Activated CD4-positive, alpha-beta T cell treated with anti-CD3 and anti-CD28 coated beads, Interleukin-2, Interleukin-4, amounts not matched to agents 100 ng/mL and 50 ng/mL, durations not matched to agents 16 hours and 8 hours (primary cell): ENCODE results near the gene COX4I1.

Experiments used
- DNase-seq: peaks from one replicate; pipeline ENCODE4 v3.0.0-alpha.2; 2020; ENCODE audit warnings: low spot score

COX4I1 gene

DNA sequence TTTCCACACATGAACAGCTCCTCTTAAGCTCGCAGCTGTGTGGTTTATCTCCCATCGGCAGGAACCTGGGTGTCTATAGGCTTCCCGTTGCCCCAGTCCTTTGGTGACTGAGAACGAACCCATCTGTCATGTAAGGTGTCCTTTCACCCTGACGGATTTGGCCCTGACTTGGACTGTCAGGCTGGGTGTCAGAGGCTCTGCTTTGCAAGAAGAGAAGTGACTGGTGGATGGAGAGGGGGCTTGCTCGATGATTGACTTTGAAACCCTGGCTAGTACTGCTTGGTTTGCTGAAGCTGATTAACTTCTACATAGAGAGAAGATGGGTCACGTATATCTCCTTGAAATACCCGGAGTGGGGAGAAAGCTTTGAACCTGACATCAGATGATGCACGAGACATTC lies 42.9 kb downstream of the COX4I1 start:
- no peak for DNase-seq

- DNase-seq, result no peak
These were observed 43.4 kb downstream of the COX4I1 start for GRCh38 chr16:85842848-85843247.

DNA sequence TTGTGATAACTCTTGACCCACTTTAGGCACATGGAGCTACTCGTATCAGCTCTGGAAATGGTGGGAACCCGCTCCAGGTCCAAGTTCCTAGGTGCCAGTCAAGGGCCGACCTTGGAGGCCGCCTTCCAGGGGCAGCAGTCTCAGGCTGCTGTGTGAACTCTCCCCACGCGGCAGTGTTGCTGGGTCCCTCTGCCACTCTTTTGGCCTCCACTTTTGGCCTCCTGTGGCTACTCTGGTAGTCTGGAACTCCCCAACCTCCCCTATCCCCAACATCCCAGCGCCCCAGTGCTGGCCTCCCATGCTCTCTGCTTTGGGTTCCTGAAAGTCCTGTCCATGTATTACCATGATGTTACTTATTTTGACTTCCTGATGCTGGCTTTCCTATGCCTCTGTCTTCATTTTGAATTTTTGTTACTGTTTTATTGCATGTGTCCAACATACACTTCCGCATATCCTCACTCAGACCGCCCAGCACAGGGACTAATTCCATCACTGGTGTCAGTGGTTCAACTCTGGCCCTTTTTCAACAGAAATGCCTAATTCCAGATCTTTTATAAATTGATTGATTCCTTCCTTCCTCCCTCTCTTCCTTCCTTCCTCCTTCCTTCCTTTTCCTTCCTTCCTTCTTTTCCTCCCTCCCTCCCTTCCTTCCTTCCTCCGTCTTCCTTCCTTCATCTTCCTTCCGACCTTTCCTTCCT lies 44.1 kb downstream of the COX4I1 start:
- DNase-seq, result no peak

GRCh38 chr16:85844169-85844481 lies 44.6 kb downstream of the COX4I1 start:
- no peak for DNase-seq

DNA sequence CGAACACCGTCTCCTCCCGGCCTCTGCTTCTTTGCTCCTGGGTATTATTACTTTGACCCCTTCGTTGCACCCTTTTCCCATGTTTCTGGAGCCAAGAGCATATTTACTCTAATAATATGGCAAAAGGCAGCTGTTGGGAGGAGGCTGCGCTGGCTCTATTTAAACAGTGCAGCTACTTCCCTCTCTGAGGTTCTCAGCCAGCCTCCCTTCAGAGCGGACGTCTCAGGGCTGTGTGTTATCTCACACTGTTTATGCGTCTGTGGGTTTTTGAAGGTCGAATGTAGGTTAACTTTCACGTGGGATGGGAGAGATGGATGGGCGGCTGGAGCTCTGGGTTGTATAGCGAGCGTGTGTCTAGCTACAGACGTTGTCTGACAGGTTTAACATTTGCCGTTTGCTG lies 45.3 kb downstream of the COX4I1 start:
- no peak for DNase-seq

DNA sequence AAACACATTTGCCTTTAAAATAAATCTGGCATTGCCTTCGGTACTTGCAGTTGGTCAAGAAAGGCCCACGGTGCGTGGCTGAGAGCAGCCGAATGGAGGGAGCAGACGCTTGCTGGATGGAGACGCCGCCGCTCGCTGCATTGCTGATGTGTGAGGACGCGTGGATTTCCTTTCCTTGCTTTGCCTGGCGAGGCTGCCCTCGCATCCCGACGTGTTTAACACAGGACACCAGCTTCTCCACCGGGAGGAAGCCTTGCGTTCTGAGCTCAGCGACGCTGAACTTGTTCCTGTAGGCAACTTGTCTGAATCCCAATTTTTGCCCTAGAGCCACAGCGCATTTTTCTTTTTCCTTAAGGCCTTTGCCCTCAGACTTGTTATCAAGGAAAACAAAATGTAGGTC lies 45.8 kb downstream of the COX4I1 start:
- no peak for DNase-seq

- no peak for DNase-seq
These were observed 47.0 kb downstream of the COX4I1 start for GRCh38 chr16:85846461-85846860.

DNA sequence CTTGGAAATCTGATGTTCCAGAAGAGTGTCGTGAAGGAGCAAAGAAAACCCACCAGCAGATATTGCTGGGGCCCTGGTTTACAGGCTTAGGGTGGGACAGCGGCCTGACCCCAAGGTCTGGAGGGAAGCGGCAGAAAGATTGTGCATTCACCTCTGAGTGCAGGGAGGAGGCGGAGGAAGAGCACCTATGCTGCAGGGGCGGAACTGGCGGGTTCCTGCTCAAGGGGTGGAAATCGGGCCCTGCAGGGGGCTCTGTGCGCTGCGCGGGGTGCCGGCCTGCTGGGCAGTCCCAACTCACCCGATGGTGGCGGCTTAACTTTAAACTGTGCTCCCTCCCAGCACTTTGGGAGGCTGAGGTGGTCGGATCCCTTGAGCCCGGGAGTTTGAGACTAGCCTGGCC lies 47.5 kb downstream of the COX4I1 start:
- DNase-seq, result no peak

GRCh38 chr16:85847681-85848601 lies 48.4 kb downstream of the COX4I1 start:
- no peak for DNase-seq

GRCh38 chr16:85848986-85849385 lies 49.5 kb downstream of the COX4I1 start:
- no peak for DNase-seq

GRCh38 chr16:85849388-85849787 lies 49.9 kb downstream of the COX4I1 start:
- DNase-seq, result no peak

- DNase-seq, result no peak
These were observed 50.9 kb downstream of the COX4I1 start for GRCh38 chr16:85850344-85850880.

GRCh38 chr16:85851034-85851785 lies 51.7 kb downstream of the COX4I1 start:
- no peak for DNase-seq

DNA sequence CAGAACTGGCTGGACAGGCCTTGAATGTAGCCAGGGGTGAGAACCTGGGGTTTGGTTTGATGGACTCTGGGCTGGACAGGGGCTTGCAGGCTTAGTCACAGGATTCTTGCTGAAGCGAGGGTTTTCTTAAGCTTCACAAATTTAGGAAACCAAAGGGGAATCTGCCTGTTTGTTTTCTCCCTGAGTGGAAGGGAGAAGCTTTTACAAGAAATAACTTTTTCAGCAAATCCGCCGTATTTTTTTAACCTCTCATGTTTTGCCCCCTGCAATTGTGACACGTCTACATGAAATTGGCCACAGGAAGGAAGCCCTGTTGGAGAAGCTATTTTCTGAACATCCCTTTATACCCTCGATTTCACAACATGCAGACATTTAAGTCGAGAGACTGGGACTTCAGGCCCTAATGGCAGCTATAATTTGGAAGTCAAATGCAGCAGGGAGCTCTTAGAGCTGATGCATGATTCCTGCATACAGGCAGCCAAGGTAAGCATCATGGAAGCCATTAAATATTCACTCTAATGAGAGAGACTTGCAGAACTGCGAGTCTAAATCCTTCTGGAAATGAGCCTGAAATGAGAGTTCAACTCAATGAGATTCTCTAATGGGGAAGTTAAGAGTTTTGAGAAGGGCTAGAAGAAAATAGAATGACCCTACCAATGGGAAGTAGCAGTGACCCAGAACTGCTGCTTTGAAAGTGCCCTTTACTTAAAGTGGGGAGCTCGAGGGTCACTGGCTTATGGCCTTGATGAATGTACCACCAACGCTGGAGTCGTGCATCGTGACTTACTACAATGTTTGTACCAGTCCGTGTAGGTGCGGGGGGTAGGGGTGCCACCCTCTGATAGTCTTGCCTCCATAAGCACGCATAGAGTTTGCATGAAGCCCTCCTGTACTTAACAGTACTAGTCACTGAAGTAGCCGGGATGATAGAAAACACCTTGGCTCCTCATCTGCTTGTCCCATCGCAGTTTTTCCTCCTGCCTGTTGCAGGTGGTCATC lies 54.4 kb downstream of the COX4I1 start:
- DNase-seq, result no peak

DNA sequence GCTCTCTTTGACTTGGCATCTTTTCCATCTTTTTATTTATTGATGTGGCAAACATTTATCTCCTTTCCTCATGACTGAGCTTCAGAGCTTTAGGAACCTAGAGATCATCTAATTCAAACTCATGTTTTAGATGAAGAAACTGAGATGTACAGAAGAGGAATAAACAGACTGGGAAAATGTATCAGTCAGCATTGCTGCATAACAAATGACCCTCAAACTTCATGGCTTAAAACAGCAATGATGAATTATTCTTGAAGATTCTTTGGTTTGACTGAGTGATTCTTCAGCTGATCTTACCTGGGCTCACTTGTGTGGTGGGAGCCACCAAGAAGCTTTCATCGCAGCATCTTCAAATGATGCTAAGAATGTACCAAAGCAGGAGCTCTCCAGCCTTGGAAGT lies 55.4 kb downstream of the COX4I1 start:
- no peak for DNase-seq

GRCh38 chr16:85856079-85856478 lies 56.6 kb downstream of the COX4I1 start:
- DNase-seq, result no peak

DNA sequence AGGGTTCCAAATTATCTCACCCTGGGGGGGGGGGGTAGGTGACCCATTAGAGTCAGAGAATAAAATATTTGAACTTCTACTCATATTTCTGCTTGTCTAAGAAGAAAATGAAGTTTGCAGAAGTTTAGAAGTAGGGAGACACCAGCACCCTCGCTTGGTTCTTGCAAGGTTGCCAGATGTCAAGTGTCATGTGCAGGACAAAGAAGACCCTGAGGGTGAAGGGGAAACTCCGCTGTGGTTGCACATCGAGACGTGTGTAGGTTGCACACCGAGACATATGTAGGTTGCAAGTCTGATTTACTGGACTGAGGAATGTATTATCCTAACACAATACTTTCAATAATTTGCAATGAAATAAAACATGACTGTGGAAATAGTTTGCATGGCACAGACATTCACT lies 57.1 kb downstream of the COX4I1 start:
- DNase-seq, result no peak
